IMR-90 (cell line): ENCODE measurements around the gene CABP4. TPM values are rescaled to one million over a fixed set of nuclear protein-coding genes. Genes with fewer than 3 reads are reported as not detected.
"Not testable (repeated sequence)": the region's sequence is repeated elsewhere in the genome, so short reads cannot be mapped to it uniquely, and the experiment has no call there.

ENCODE experiments used
- ATAC-seq: fragments of 200-7000 bp; cut with Tn5 transposase; 2 replicates; pipeline ENCODE4 v1.9.1; 2020; ENCODE audit warnings: low read depth, mild to moderate bottlenecking, moderate library complexity
- BruUV-seq: library from RNA; stranded (reverse); fragments of 400-500 nt; replicated peaks from 2 replicates; lab custom pipeline; 2021; lab: Mats Ljungman, UMichigan
- CTCF ChIA-PET: fragments of 300-600 bp; formaldehyde crosslinking; extraction: SDS; loops from one replicate; lab custom pipeline; 2021; ENCODE audit warnings: antibody characterized with exemption; lab: Yijun Ruan, JAX
- POLR2A ChIA-PET: fragments of 300-600 bp; sonication (Branson Sonifier 250); formaldehyde crosslinking; loops from one replicate; lab custom pipeline; 2022; ENCODE audit warnings: antibody characterized with exemption; ENCODE audit not compliant: unreplicated experiment; lab: Charles Lee
- DNase-seq: peaks from one replicate; pipeline ENCODE4 v3.0.0; 2013
- H2AFZ ChIP-seq: replicated peaks from 2 replicates; pipeline ENCODE3; 2013; ENCODE audit warnings: low read length, mild to moderate bottlenecking; ENCODE audit not compliant: poor library complexity
- H2AK5ac ChIP-seq: 2 replicates; pipeline ENCODE4 v1.6.1; 2013; ENCODE audit warnings: low read depth, low read length, inconsistent platforms
- H2AK9ac ChIP-seq: replicated peaks from 2 replicates; pipeline ENCODE3; 2013; ENCODE audit warnings: mild to moderate bottlenecking, low read depth, low read length, moderate library complexity; ENCODE audit not compliant: poor library complexity
- H2BK120ac ChIP-seq: 2 replicates; pipeline ENCODE4 v1.6.1; 2013; ENCODE audit warnings: low read depth, low read length, inconsistent platforms
- H2BK15ac ChIP-seq: 3 replicates; pipeline ENCODE4 v1.6.1; 2013; ENCODE audit warnings: low read depth, low read length, inconsistent platforms
- H2BK20ac ChIP-seq: 2 replicates; pipeline ENCODE4 v1.6.1; 2013; ENCODE audit warnings: low read depth, mild to moderate bottlenecking, inconsistent platforms, low read length, moderate library complexity
- H2BK5ac ChIP-seq: 2 replicates; pipeline ENCODE4 v1.6.1; 2013; ENCODE audit warnings: mild to moderate bottlenecking, low read depth, low read length, inconsistent platforms; ENCODE audit not compliant: poor library complexity, severe bottlenecking
- H3K14ac ChIP-seq: replicated peaks from 2 replicates; pipeline ENCODE4 v1.6.1; 2013; ENCODE audit warnings: low read depth, low read length, inconsistent platforms
- H3K18ac ChIP-seq: 2 replicates; pipeline ENCODE4 v1.6.1; 2013; ENCODE audit warnings: low read depth, low read length, control low read depth
- H3K23ac ChIP-seq: 2 replicates; pipeline ENCODE4 v1.6.1; 2013; ENCODE audit warnings: low read depth, low read length, inconsistent platforms
- H3K27ac ChIP-seq: 2 replicates; pipeline ENCODE4 v1.5.1; 2013; ENCODE audit warnings: mild to moderate bottlenecking, control low read depth, low read length; ENCODE audit not compliant: insufficient read depth
- H3K27me3 ChIP-seq: 2 replicates; pipeline ENCODE4 v1.6.1; 2013; ENCODE audit warnings: low read length; ENCODE audit not compliant: control insufficient read depth, insufficient read depth
- H3K36me3 ChIP-seq: 2 replicates; pipeline ENCODE4 v1.6.1; 2013; ENCODE audit warnings: low read length, mixed read lengths; ENCODE audit not compliant: control insufficient read depth, insufficient read depth
- H3K4ac ChIP-seq: 2 replicates; pipeline ENCODE4 v1.6.1; 2013; ENCODE audit warnings: low read depth, low read length, inconsistent platforms
- H3K4me1 ChIP-seq: 2 replicates; pipeline ENCODE4 v1.6.1; 2013; ENCODE audit warnings: low read length, mixed read lengths; ENCODE audit not compliant: control insufficient read depth, insufficient read depth
- H3K4me2 ChIP-seq: 2 replicates; pipeline ENCODE4 v1.6.1; 2013; ENCODE audit warnings: low read depth, mild to moderate bottlenecking, control low read depth, low read length, moderate library complexity
- H3K4me3 ChIP-seq: 2 replicates; pipeline ENCODE4 v1.5.1; 2013; ENCODE audit warnings: low read depth, mild to moderate bottlenecking, control low read depth, low read length, moderate library complexity; ENCODE audit not compliant: insufficient read depth
- H3K56ac ChIP-seq: 2 replicates; pipeline ENCODE4 v1.6.1; 2013; ENCODE audit warnings: low read length, inconsistent platforms; ENCODE audit not compliant: insufficient read depth; ENCODE audit errors: extremely low read depth
- H3K79me1 ChIP-seq, 2 experiments: 2 replicates each; pipeline ENCODE4 v1.6.1; 2013; ENCODE audit warnings: low read length in 2 of 2, inconsistent platforms in 1 of 2, low read depth in 1 of 2
- H3K9ac ChIP-seq: 2 replicates; pipeline ENCODE4 v1.6.1; 2013; ENCODE audit warnings: low read depth, low read length, control low read depth
- H3K9me1 ChIP-seq: 2 replicates; pipeline ENCODE4 v1.6.1; 2013; ENCODE audit warnings: low read length, inconsistent platforms; ENCODE audit not compliant: insufficient read depth
- H3K9me3 ChIP-seq: 2 replicates; pipeline ENCODE4 v1.6.1; 2013; ENCODE audit warnings: low read length; ENCODE audit not compliant: control insufficient read depth, insufficient read depth
- H4K20me1 ChIP-seq: 2 replicates; pipeline ENCODE4 v1.6.1; 2013; ENCODE audit warnings: low read length, inconsistent platforms; ENCODE audit not compliant: insufficient read depth
- H4K5ac ChIP-seq: 2 replicates; pipeline ENCODE4 v1.6.1; 2013; ENCODE audit warnings: mild to moderate bottlenecking, low read depth, low read length, control low read depth
- H4K8ac ChIP-seq, 2 experiments: 2 replicates each; pipeline ENCODE4 v1.6.1; 2013; ENCODE audit warnings: low read depth in 2 of 2, low read length in 2 of 2, control low read depth in 1 of 2, inconsistent platforms in 1 of 2
- H4K91ac ChIP-seq: 2 replicates; pipeline ENCODE4 v1.6.1; 2013; ENCODE audit warnings: low read depth, low read length, inconsistent platforms; ENCODE audit not compliant: insufficient read depth
- WGBS, 2 experiments: methylation state at CpG; one replicate each; pipeline versions ENCODE4 v1.1.5 to v1.1.7; 2013; ENCODE audit warnings: missing lambda C conversion rate in 2 of 2; ENCODE audit not compliant: insufficient read length in 1 of 2; ENCODE audit errors: extremely low coverage in 2 of 2; 5-methylcytosine and 5-hydroxymethylcytosine counted together
- dilution Hi-C: fragments of 300-500 bp; cut with HindIII; formaldehyde crosslinking; loops from one replicate; pipeline ENCODE4 v1.14.3; 2018; ENCODE audit warnings: low sequenced_read_pairs; ENCODE audit not compliant: unreplicated experiment
- in situ Hi-C: fragments of 300-500 bp; cut with MboI; formaldehyde crosslinking; loops from 3 replicates; pipeline ENCODE4 v1.14.3; 2019; ENCODE audit warnings: low sequenced_read_pairs, inconsistent platforms, mixed read lengths
- intact Hi-C: fragments of 100-400 bp; cut with micrococcal nuclease; formaldehyde crosslinking; loops from 2 replicates; pipeline ENCODE4 v1.10.0; 2022
- polyA plus RNA-seq, 3 experiments: library from polyadenylated mRNA; depleted of rRNA; stranded (reverse); fragments of >200 nt; gene quantifications; 2 replicates each; pipeline ENCODE4 v1.2.3, GENCODE V29; 2012; ENCODE audit warnings: low replicate concordance in 1 of 3
- total RNA-seq: library from RNA; depleted of rRNA; stranded (reverse); fragments of >200 nt; gene quantifications from 2 replicates; pipeline ENCODE4 v1.2.3, GENCODE V29; 2012

Gene CABP4
- total and polyA plus RNA-seq, 2 of the 4 experiments (the other 2 are of a cell fraction): not detected

DNA sequence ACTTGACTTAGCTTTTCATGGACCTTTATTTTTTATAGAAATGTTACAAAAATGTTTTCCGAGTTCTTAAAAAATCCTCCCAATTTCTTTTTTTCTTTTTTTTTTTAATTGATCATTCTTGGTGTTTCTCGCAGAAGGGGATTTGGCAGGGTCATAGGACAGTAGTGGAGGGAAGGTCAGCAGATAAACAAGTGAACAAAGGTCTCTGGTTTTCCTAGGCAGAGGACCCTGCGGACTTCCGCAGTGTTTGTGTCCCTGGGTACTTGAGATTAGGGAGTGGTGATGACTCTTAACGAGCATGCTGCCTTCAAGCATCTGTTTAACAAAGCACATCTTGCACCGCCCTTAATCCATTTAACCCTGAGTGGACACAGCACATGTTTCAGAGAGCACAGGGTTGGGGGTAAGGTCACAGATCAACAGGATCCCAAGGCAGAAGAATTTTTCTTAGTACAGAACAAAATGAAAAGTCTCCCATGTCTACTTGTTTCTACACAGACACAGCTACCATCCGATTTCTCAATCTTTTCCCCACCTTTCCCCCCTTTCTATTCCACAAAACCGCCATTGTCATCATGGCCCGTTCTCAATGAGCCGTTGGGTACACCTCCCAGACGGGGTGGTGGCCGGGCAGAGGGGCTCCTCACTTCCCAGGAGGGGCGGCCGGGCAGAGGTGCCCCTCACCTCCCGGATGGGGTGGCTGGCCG is 22.3 kb downstream of the CABP4 start:
- H3K4me3 ChIP-seq, H4K5ac ChIP-seq, H2BK120ac ChIP-seq, H4K20me1 ChIP-seq, H3K4me1 ChIP-seq, H2AK5ac ChIP-seq, H2AFZ ChIP-seq, H3K9ac ChIP-seq, H4K8ac ChIP-seq, H3K79me1 ChIP-seq, H2BK20ac ChIP-seq, H3K9me1 ChIP-seq, H3K27ac ChIP-seq, H4K91ac ChIP-seq, ATAC-seq, H3K23ac ChIP-seq, H2BK15ac ChIP-seq, dilution Hi-C loops, intact Hi-C loops, H3K4ac ChIP-seq, H3K56ac ChIP-seq, H2AK9ac ChIP-seq, BruUV-seq, CTCF ChIA-PET, H3K4me2 ChIP-seq, H3K18ac ChIP-seq, POLR2A ChIA-PET, H3K14ac ChIP-seq, in situ Hi-C loops, DNase-seq, H3K27me3 ChIP-seq, H3K36me3 ChIP-seq, H3K9me3 ChIP-seq, H2BK5ac ChIP-seq: not testable (repeated sequence)
- WGBS, 2 experiments: no CpG with 5 or more reads among the region's 16 CpGs
